Fibroblast of lung (primary cell): ENCODE results near the gene OMP. TPM values are rescaled to one million over a fixed set of nuclear protein-coding genes. Genes with fewer than 3 reads are reported as not detected.

ENCODE experiments used
- DNase-seq, 2 donors: peaks; one replicate each; pipeline versions ENCODE4 v3.0.0 to v3.0.0-alpha.2; 2010; ENCODE audit warnings: low read depth in 2 of 2
- H2AFZ ChIP-seq: 2 replicates; pipeline ENCODE4 v1.5.1; 2012; ENCODE audit warnings: low read length, control low read depth, inconsistent platforms
- H3K27ac ChIP-seq: 2 replicates; pipeline ENCODE4 v1.5.1; 2011; ENCODE audit warnings: low read length, control low read depth; ENCODE audit not compliant: insufficient read depth
- H3K27me3 ChIP-seq: 2 replicates; pipeline ENCODE4 v1.5.1; 2011; ENCODE audit warnings: mild to moderate bottlenecking, low read length; ENCODE audit not compliant: control insufficient read depth, insufficient read depth
- H3K36me3 ChIP-seq: 2 replicates; pipeline ENCODE4 v1.5.1; 2011; ENCODE audit warnings: low read length; ENCODE audit not compliant: control insufficient read depth, insufficient read depth
- H3K4me1 ChIP-seq: 2 replicates; pipeline ENCODE4 v1.5.1; 2011; ENCODE audit warnings: low read length; ENCODE audit not compliant: control insufficient read depth, insufficient read depth; ENCODE audit errors: extremely low read depth
- H3K4me2 ChIP-seq: 2 replicates; pipeline ENCODE4 v1.5.1; 2011; ENCODE audit warnings: low read length, control low read depth; ENCODE audit not compliant: insufficient read depth; ENCODE audit errors: extremely low read depth
- H3K4me3 ChIP-seq, 4 experiments: fragments of 200-600 bp in 1 of 4; sonication (generic) in 1 of 4; replicated peaks in 1 of 4; 2 replicates each; pipeline ENCODE4 v1.5.1; 2011 to 2016; ENCODE audit warnings: low read length in 4 of 4, low read depth in 3 of 4, mild to moderate bottlenecking in 3 of 4, control low read depth in 2 of 4, inconsistent platforms in 1 of 4, mixed read lengths in 1 of 4; ENCODE audit not compliant: insufficient read depth in 1 of 4; ENCODE audit errors: control extremely low read depth in 1 of 4
- H3K79me2 ChIP-seq: 2 replicates; pipeline ENCODE4 v1.5.1; 2012; ENCODE audit warnings: mild to moderate bottlenecking, low read length, inconsistent platforms; ENCODE audit not compliant: control insufficient read depth, insufficient read depth
- H3K9ac ChIP-seq: 2 replicates; pipeline ENCODE4 v1.5.1; 2011; ENCODE audit warnings: mild to moderate bottlenecking, low read length, control low read depth; ENCODE audit not compliant: insufficient read depth
- H3K9me3 ChIP-seq: 2 replicates; pipeline ENCODE4 v1.5.1; 2012; ENCODE audit warnings: low read depth, low read length; ENCODE audit not compliant: control insufficient read depth, insufficient read depth
- H4K20me1 ChIP-seq: 2 replicates; pipeline ENCODE4 v1.5.1; 2011; ENCODE audit warnings: low read length; ENCODE audit not compliant: control insufficient read depth, insufficient read depth; ENCODE audit errors: extremely low read depth
- EZH2 ChIP-seq: IDR thresholded peaks from 2 replicates; pipeline ENCODE4 v1.5.1; 2012; ENCODE audit warnings: low read length, control low read depth, mild to moderate bottlenecking; ENCODE audit errors: missing control alignments
- polyA plus RNA-seq, 2 donors: library from polyadenylated mRNA; depleted of rRNA in 1 of 2; stranded (reverse) in 1 of 2; unstranded in 1 of 2; fragments of >200 nt; gene quantifications; 2 replicates each; pipeline ENCODE4 v1.2.1, GENCODE V29; 2011 to 2012; ENCODE audit warnings: missing spikeins in 1 of 2
- total RNA-seq: library from RNA; depleted of rRNA; stranded (reverse); fragments of >200 nt; gene quantifications from 2 replicates; pipeline ENCODE4 v1.2.1, GENCODE V29; 2014
- TF ChIP-seq, protein P1 (sequence below), 2 donors: IDR thresholded peaks in 1 of 2; conservative IDR thresholded peaks in 1 of 2; 1 replicate in 1 of 2; 2 replicates in 1 of 2; pipeline ENCODE4 v1.5.1; 2011 to 2012; ENCODE audit warnings: low read length in 2 of 2, control low read depth in 1 of 2, inconsistent platforms in 1 of 2, low read depth in 1 of 2, mild to moderate bottlenecking in 1 of 2

Gene OMP
- total and polyA plus RNA-seq, 2 donors (not counting 1 experiment from before 2014, with no cell fraction given) = 0.83 TPM; not detected in 1

DNA sequence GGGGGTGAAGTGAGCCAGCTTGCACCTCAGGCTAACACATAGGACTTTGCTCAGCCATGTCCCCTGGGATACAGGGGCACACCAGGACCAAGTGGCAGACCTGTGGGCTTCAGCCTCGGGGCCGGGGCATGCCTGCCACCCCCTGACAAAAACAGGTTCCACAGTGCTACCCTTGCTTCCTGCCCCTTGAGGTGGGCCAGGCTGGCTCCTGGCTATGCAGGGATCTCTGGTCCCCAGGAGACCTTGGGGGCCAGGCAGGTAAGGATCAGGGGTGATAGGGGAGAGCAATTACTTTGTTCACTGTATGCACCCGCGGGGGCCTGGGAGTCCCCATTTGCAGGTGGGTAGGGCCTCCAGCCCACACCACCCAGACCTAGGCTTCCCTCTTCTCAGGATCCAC lies 23.1 kb downstream of the OMP start:
- H3K9me3 ChIP-seq = no peaks in the 10 kb centered on the region
- H2AFZ ChIP-seq = no peak overlapping the region
- H3K36me3 ChIP-seq = peaks cover 7% of the 10 kb centered on the region
- no peak overlapping the region for H3K4me2 ChIP-seq
- no peak for DNase-seq
- H3K9ac ChIP-seq = no peak overlapping the region
- no peak overlapping the region for H3K4me3 ChIP-seq
- H3K79me2 ChIP-seq = no peaks in the 10 kb centered on the region
- TF ChIP-seq, protein P1, sequence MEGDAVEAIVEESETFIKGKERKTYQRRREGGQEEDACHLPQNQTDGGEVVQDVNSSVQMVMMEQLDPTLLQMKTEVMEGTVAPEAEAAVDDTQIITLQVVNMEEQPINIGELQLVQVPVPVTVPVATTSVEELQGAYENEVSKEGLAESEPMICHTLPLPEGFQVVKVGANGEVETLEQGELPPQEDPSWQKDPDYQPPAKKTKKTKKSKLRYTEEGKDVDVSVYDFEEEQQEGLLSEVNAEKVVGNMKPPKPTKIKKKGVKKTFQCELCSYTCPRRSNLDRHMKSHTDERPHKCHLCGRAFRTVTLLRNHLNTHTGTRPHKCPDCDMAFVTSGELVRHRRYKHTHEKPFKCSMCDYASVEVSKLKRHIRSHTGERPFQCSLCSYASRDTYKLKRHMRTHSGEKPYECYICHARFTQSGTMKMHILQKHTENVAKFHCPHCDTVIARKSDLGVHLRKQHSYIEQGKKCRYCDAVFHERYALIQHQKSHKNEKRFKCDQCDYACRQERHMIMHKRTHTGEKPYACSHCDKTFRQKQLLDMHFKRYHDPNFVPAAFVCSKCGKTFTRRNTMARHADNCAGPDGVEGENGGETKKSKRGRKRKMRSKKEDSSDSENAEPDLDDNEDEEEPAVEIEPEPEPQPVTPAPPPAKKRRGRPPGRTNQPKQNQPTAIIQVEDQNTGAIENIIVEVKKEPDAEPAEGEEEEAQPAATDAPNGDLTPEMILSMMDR (conservative IDR thresholded peaks at IDR 0.05 in 1 of 2, IDR thresholded peaks at IDR 0.05 in 1 of 2; ENCODE audit: low read depth in 1 of 2, low read length in 2 of 2) = no peak
- TF ChIP-seq EZH2 = no peak
- H3K27me3 ChIP-seq = no peaks in the 10 kb centered on the region
- H4K20me1 ChIP-seq = no peaks in the 10 kb centered on the region
- no peak overlapping the region for H3K27ac ChIP-seq
- H3K4me1 ChIP-seq = no peaks in the 10 kb centered on the region

DNA sequence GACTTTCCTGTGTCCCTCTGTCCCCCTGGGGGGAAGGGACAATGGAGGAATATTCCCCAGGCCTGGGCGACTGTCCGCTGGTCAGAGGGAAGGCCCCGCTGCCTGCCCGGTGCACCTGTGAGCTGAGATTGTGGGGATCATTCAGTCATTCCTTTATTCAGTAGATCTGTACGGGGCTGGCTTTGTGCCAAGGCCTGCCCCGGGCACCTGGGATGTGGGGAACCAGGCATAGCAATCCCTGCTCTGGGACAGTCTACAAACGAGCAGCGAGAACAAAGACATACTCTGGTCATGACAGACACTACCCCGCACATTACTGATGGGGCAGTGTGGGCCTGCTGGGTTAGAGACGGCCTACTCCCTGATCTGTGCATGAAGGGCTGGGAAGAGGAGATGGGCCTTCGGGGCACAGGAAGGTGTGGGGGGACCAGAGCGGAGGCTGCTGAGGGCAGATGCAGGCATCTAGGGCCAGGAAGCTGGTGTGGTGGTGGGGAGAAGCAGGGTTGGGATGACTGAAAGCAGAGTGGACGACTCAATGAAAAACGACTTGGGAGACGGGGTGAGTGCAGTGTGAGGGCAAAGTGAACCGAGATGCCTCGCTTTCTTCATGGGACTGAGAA lies 23.6 kb downstream of the OMP start:
- no peaks in the 10 kb centered on the region for H3K27me3 ChIP-seq
- TF ChIP-seq, protein P1 (conservative IDR thresholded peaks at IDR 0.05 in 1 of 2, IDR thresholded peaks at IDR 0.05 in 1 of 2; ENCODE audit: low read depth in 1 of 2, low read length in 2 of 2) = no peak
- TF ChIP-seq EZH2 = no peak
- DNase-seq = no peak
- no peak overlapping the region for H3K4me3 ChIP-seq
- H3K4me2 ChIP-seq = no peak overlapping the region
- H3K27ac ChIP-seq = no peak overlapping the region
- no peaks in the 10 kb centered on the region for H3K79me2 ChIP-seq
- peaks cover 3% of the 10 kb centered on the region for H3K36me3 ChIP-seq
- H3K4me1 ChIP-seq = peaks cover 5% of the 10 kb centered on the region
- no peak overlapping the region for H3K9ac ChIP-seq
- no peaks in the 10 kb centered on the region for H4K20me1 ChIP-seq
- H2AFZ ChIP-seq = no peak overlapping the region
- H3K9me3 ChIP-seq = no peaks in the 10 kb centered on the region

DNA sequence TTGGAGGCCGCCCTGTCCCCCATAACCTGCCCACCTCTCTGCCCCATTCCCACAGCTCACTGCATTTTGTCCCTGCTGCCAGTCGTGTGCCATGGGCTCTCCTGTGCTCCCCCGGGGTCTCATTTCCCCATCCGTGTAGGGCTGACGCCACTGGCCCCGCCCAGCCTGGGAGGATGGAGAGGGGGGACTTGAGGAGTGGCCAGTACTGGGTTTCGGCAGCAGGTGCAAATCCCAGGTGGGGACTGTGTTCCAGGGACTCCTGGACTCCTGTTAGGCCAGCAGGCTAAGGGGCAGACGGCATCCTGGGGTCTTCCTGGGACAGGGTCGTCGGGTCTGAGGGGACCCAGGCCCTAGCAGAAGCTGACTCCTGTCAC lies 24.2 kb downstream of the OMP start:
- TF ChIP-seq, protein P1 (conservative IDR thresholded peaks at IDR 0.05 in 1 of 2, IDR thresholded peaks at IDR 0.05 in 1 of 2; ENCODE audit: low read depth in 1 of 2, low read length in 2 of 2) = no peak
- no peak for TF ChIP-seq EZH2
- no peak overlapping the region for H3K9ac ChIP-seq
- H4K20me1 ChIP-seq = no peaks in the 10 kb centered on the region
- DNase-seq = no peak
- H3K79me2 ChIP-seq = no peaks in the 10 kb centered on the region
- H2AFZ ChIP-seq = no peak overlapping the region
- no peaks in the 10 kb centered on the region for H3K27me3 ChIP-seq
- peaks cover 5% of the 10 kb centered on the region for H3K4me1 ChIP-seq
- H3K36me3 ChIP-seq = peaks cover 2% of the 10 kb centered on the region
- H3K9me3 ChIP-seq = no peaks in the 10 kb centered on the region
- H3K27ac ChIP-seq = no peak overlapping the region
- peak overlapping the region; percentile 87 for H3K4me2 ChIP-seq
- H3K4me3 ChIP-seq = peak overlapping the region in 2 of 4 experiments; percentile 16 to 58
